GM19025 (cell line): Measurements from ENCODE around the gene PTMS.

Experiments
- ATAC-seq: cut with Tn5 transposase; IDR thresholded peaks from one replicate; pipeline ENCODE4 v1.9.1; 2021; ENCODE audit warnings: mild to moderate bottlenecking, low read depth, moderate library complexity; ENCODE audit not compliant: unreplicated experiment

The PTMS gene

DNA sequence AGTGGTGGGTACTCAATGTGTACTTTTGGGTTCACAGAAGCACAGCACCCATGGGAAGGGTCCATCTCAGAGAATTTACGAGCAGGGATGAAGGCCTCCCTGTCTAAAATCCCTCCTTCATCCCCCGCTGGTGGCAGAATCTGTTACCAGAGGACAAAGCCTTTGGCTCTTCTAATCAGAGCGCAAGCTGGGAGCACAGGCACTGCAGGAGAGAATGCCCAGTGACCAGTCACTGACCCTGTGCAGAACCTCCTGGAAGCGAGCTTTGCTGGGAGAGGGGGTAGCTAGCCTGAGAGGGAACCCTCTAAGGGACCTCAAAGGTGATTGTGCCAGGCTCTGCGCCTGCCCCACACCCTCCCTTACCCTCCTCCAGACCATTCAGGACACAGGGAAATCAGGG, 54.0 kb downstream of the PTMS start:
- ATAC-seq, result no peak
